GM23338 (cell line): ENCODE measurements around the gene AHCY. TPM values are rescaled to one million over a fixed set of nuclear protein-coding genes. Genes with fewer than 3 reads are reported as not detected.
A peak's percentile ranks its signal among the peaks of the same experiment; 100 is the strongest.

Experiments used
- ATAC-seq: fragments of 200-7000 bp; cut with Tn5 transposase; 3 replicates; pipeline ENCODE4 v1.9.1; 2020
- DNase-seq: peaks from one replicate; pipeline ENCODE4 v3.0.0-alpha.2; 2015; ENCODE audit warnings: low spot score
- H2AFZ ChIP-seq: fragments of 200-600 bp; sonication (generic); 2 replicates; pipeline ENCODE4 v1.8.0; 2016; ENCODE audit warnings: antibody characterized with exemption, mild to moderate bottlenecking, moderate library complexity
- H3F3A ChIP-seq: fragments of 200-600 bp; sonication (generic); replicated peaks from 2 replicates; pipeline ENCODE4 v1.8.0; 2017; ENCODE audit warnings: antibody characterized with exemption, mixed run types, low read depth
- H3K27ac ChIP-seq: fragments of 200-600 bp; sonication (generic); 2 replicates; pipeline ENCODE4 v1.6.1; 2016; ENCODE audit warnings: low read depth
- H3K27me3 ChIP-seq: fragments of 200-600 bp; sonication (generic); 2 replicates; pipeline ENCODE4 v1.8.0; 2016; ENCODE audit warnings: mild to moderate bottlenecking, mixed run types, moderate library complexity; ENCODE audit not compliant: insufficient read depth
- H3K36me3 ChIP-seq: fragments of 200-600 bp; sonication (generic); 2 replicates; pipeline ENCODE4 v1.8.0; 2016; ENCODE audit warnings: mild to moderate bottlenecking; ENCODE audit not compliant: insufficient read depth
- H3K4me1 ChIP-seq: fragments of 200-600 bp; sonication (generic); 2 replicates; pipeline ENCODE4 v1.8.0; 2016; ENCODE audit warnings: mild to moderate bottlenecking, moderate library complexity; ENCODE audit not compliant: insufficient read depth
- H3K4me2 ChIP-seq: fragments of 200-600 bp; sonication (generic); 2 replicates; pipeline ENCODE4 v1.7.1; 2017; ENCODE audit warnings: mixed run types
- H3K4me3 ChIP-seq: fragments of 200-600 bp; sonication (generic); 2 replicates; pipeline ENCODE4 v1.6.1; 2016; ENCODE audit warnings: mixed run types
- H3K79me2 ChIP-seq: fragments of 200-600 bp; sonication (generic); replicated peaks from 2 replicates; pipeline ENCODE4 v1.8.0; 2017; ENCODE audit warnings: mild to moderate bottlenecking; ENCODE audit not compliant: insufficient read depth
- H3K9me2 ChIP-seq: fragments of 200-600 bp; sonication (generic); 2 replicates; pipeline ENCODE4 v1.8.0; 2017; ENCODE audit not compliant: insufficient read depth
- H4K20me1 ChIP-seq: fragments of 200-600 bp; sonication (generic); replicated peaks from 2 replicates; pipeline ENCODE4 v1.8.0; 2017; ENCODE audit warnings: mild to moderate bottlenecking; ENCODE audit not compliant: insufficient read depth
- H3K27ac Mint-ChIP-seq: 2 replicates; pipeline ENCODE4 v1.8.0; 2020; ENCODE audit warnings: inconsistent platforms, mild to moderate bottlenecking, moderate library complexity, mixed read lengths
- H3K27me3 Mint-ChIP-seq: 3 replicates; pipeline ENCODE4 v1.8.0; 2022; ENCODE audit warnings: low read depth, mild to moderate bottlenecking, moderate library complexity, mixed read lengths, inconsistent platforms; ENCODE audit not compliant: insufficient read depth, poor library complexity
- H3K36me3 Mint-ChIP-seq: 3 replicates; pipeline ENCODE4 v1.8.0; 2021; ENCODE audit warnings: low read depth, mild to moderate bottlenecking, inconsistent platforms, moderate library complexity, mixed read lengths
- H3K4me1 Mint-ChIP-seq: 3 replicates; pipeline ENCODE4 v1.8.0; 2020; ENCODE audit warnings: mild to moderate bottlenecking, inconsistent platforms, mixed read lengths
- H3K4me3 Mint-ChIP-seq: 3 replicates; pipeline ENCODE4 v1.8.0; 2021; ENCODE audit warnings: moderate library complexity, mild to moderate bottlenecking, inconsistent platforms, mixed read lengths
- H3K9me3 Mint-ChIP-seq: 3 replicates; pipeline ENCODE4 v1.8.0; 2020; ENCODE audit warnings: moderate library complexity, mild to moderate bottlenecking, inconsistent platforms, mixed read lengths
- EZH2phosphoT487 ChIP-seq: fragments of 200-600 bp; sonication (generic); IDR thresholded peaks from one replicate; pipeline ENCODE4 v1.8.1; 2018; ENCODE audit warnings: antibody characterized with exemption; ENCODE audit not compliant: unreplicated experiment
- NANOG ChIP-seq: IDR thresholded peaks from 2 replicates; pipeline ENCODE4 v1.6.1; 2016; ENCODE audit warnings: antibody characterized with exemption, borderline replicate concordance
- POLR2AphosphoS5 ChIP-seq: IDR thresholded peaks from 2 replicates; pipeline ENCODE4 v1.6.1; 2016; ENCODE audit warnings: antibody characterized with exemption, low read depth
- STAT1 ChIP-seq: IDR thresholded peaks from one replicate; pipeline ENCODE4 v1.6.1; 2016; ENCODE audit warnings: antibody characterized with exemption; ENCODE audit not compliant: unreplicated experiment
- ZNF114 ChIP-seq: fragments of 250-450 bp; sonication (Bioruptor Pico); IDR thresholded peaks from 2 replicates; pipeline ENCODE4 v1.5.0; 2020; ENCODE audit warnings: mild to moderate bottlenecking, moderate library complexity
- ZNF331 ChIP-seq: fragments of 250-450 bp; sonication (Bioruptor Pico); IDR thresholded peaks from 2 replicates; pipeline ENCODE4 v1.5.0; 2020; ENCODE audit warnings: low read depth, mild to moderate bottlenecking, moderate library complexity
- polyA plus RNA-seq: library from polyadenylated mRNA; unstranded; fragments of >200 nt; fragmentation: Nextera tagmentation; extraction: Ambion mirVana; gene quantifications from 2 replicates; pipeline ENCODE4 v1.2.1, GENCODE V29; 2016
- total RNA-seq: library from RNA; depleted of rRNA; stranded (reverse); fragments of >200 nt; shearing (Covaris generic); gene quantifications from 2 replicates; pipeline ENCODE4 v1.2.3, GENCODE V29; 2014
- TF ChIP-seq, protein P1 (sequence below): IDR thresholded peaks from 2 replicates; pipeline ENCODE4 v1.6.1; 2016; ENCODE audit warnings: antibody characterized with exemption
- TF ChIP-seq, protein P2 (sequence below), 2 experiments: fragments of 200-600 bp in 1 of 2; sonication (generic) in 1 of 2; conservative IDR thresholded peaks; 2 replicates each; pipeline versions ENCODE4 v1.5.1 to v1.6.1; 2016 to 2017; ENCODE audit warnings: antibody characterized with exemption in 2 of 2, low read depth in 2 of 2, mild to moderate bottlenecking in 2 of 2, moderate library complexity in 1 of 2
- TF ChIP-seq, protein P3 (sequence below): fragments of 250-450 bp; sonication (Bioruptor Pico); IDR thresholded peaks from 2 replicates; pipeline ENCODE4 v1.5.0; 2020; ENCODE audit warnings: mild to moderate bottlenecking, moderate library complexity

The AHCY gene
- total and polyA plus RNA-seq, 2 experiments from 2014 or later: 138 to 423 TPM

DNA sequence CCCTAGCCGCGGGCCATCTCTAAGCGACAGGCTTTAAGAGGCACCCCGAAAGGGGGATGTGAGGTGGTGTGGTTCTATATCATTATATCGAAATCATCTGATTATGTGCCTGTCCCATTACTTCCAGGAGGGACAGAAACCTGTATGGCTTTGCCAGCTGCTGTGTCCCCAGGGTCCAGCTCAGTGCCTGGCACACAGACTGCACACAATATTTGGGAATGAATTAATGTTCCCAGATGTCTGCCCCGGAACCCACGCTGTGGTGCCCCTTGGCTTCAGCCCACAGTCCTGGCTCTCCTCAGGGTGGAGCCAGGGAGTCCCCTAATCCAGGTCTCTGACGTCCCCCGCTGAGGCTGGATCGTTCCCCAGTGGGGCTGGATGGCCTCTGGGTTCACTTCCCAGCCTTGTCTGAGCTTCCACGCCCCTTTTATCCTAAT is 8.9 kb upstream of the AHCY start:
- Histone ChIP-seq H3K27ac (no peak overlapping the region), H3F3A (no peaks in the 10 kb centered on the region), H3K36me3 (no peaks in the 10 kb centered on the region), H3K4me2 (peak overlapping the region; percentile 95), H3K27me3 (peaks cover 9% of the 10 kb centered on the region), H3K4me1 (no peaks in the 10 kb centered on the region), H3K79me2 (no peaks in the 10 kb centered on the region), H3K9me2 (0 out of 2 replicates have a peak, but pooled peaks cover 4% of the 10 kb centered on the region), H3K4me3 (peak overlapping the region; percentile 76), H2AFZ (peak overlapping the region; percentile 99), H4K20me1 (no peaks in the 10 kb centered on the region; the same call in 1 of the 2 replicates)
- H3K4me3 Mint-ChIP-seq: peak overlapping the region; percentile 75
- no peaks in the 10 kb centered on the region; the same call in 2 of the 3 replicates for H3K36me3 Mint-ChIP-seq
- H3K27ac Mint-ChIP-seq: no peak overlapping the region
- peaks cover 10% of the 10 kb centered on the region for H3K27me3 Mint-ChIP-seq
- ATAC-seq (peak; percentile 55), DNase-seq (peak; percentile 32)
- H3K9me3 Mint-ChIP-seq: no peaks in the 10 kb centered on the region
- TF ChIP-seq ZNF331 (CRISPR knock-in tag): no peak
- no peak for TF ChIP-seq NANOG
- no peak for TF ChIP-seq POLR2AphosphoS5
- TF ChIP-seq, protein P1, sequence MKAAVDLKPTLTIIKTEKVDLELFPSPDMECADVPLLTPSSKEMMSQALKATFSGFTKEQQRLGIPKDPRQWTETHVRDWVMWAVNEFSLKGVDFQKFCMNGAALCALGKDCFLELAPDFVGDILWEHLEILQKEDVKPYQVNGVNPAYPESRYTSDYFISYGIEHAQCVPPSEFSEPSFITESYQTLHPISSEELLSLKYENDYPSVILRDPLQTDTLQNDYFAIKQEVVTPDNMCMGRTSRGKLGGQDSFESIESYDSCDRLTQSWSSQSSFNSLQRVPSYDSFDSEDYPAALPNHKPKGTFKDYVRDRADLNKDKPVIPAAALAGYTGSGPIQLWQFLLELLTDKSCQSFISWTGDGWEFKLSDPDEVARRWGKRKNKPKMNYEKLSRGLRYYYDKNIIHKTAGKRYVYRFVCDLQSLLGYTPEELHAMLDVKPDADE: no peak
- TF ChIP-seq, protein P2, sequence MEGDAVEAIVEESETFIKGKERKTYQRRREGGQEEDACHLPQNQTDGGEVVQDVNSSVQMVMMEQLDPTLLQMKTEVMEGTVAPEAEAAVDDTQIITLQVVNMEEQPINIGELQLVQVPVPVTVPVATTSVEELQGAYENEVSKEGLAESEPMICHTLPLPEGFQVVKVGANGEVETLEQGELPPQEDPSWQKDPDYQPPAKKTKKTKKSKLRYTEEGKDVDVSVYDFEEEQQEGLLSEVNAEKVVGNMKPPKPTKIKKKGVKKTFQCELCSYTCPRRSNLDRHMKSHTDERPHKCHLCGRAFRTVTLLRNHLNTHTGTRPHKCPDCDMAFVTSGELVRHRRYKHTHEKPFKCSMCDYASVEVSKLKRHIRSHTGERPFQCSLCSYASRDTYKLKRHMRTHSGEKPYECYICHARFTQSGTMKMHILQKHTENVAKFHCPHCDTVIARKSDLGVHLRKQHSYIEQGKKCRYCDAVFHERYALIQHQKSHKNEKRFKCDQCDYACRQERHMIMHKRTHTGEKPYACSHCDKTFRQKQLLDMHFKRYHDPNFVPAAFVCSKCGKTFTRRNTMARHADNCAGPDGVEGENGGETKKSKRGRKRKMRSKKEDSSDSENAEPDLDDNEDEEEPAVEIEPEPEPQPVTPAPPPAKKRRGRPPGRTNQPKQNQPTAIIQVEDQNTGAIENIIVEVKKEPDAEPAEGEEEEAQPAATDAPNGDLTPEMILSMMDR (conservative IDR thresholded peaks at IDR 0.05; ENCODE audit: low read depth in 2 of 2): peak in 1 of 2 experiments; percentile 16; a peak in 1 of 4 replicates
- no peak for TF ChIP-seq STAT1
- no peak for TF ChIP-seq EZH2phosphoT487
- no peak for TF ChIP-seq ZNF114 (CRISPR knock-in tag)
- no peaks in the 10 kb centered on the region; the same call in 1 of the 3 replicates for H3K4me1 Mint-ChIP-seq

DNA sequence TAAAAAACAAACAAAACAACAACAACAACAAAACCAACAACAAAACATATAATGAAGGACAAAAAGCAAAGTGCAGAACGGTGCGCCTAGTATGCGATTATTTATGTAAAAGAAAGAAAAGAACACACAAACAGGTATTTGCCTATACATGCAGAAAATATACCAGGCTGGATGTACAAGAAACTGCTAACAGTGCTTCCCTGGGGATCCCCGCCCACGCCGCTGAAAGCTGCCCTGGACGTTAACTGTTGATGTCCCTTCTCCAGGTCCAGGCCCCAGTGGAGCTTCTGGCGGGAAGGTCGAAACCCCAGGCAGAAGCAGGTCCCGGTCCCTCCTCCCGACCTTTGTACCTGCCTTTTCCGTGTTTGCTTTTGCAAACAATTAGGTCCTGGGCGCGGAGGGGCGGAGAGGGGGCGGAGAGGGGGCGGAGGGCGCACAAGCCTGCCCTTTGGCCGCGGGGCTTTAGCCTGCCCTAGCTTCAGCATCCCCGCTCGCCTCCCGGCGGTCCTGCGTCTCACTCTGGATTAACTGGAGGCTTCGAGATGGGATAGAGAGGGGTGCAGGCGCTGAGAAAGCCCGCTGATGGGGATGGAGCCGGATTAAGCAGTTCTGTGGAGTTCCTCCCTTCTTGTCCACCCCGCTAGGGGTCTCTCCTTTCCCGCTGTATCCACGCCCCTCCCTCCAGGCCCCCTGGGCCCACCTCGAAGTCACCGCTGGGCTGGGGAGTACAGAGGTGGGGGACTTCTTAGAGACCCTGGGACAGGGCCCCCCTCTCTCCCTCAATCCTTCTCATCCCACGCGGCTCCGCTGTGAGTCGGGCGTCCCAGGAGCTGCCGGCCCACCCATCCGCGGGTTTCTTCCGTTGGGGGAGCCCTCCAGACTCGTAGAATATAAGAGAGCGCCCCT is 8.2 kb upstream of the AHCY start:
- no peaks in the 10 kb centered on the region for H3K79me2 ChIP-seq
- H3F3A ChIP-seq: no peaks in the 10 kb centered on the region
- H4K20me1 ChIP-seq: no peaks in the 10 kb centered on the region; the same call in 1 of the 2 replicates
- H3K9me3 Mint-ChIP-seq: no peaks in the 10 kb centered on the region
- peak overlapping the region; percentile 76 for H3K4me3 ChIP-seq
- no peaks in the 10 kb centered on the region; the same call in 2 of the 3 replicates for H3K36me3 Mint-ChIP-seq
- no peak overlapping the region for H3K27ac ChIP-seq
- H3K4me3 Mint-ChIP-seq: peak overlapping the region; percentile 75
- peaks cover 10% of the 10 kb centered on the region for H3K27me3 Mint-ChIP-seq
- no peaks in the 10 kb centered on the region for H3K4me1 ChIP-seq
- no peaks in the 10 kb centered on the region; the same call in 1 of the 3 replicates for H3K4me1 Mint-ChIP-seq
- no peaks in the 10 kb centered on the region for H3K36me3 ChIP-seq
- DNase-seq (peak; percentile 79), ATAC-seq (peak; percentile 78)
- 0 out of 2 replicates have a peak, but pooled peaks cover 4% of the 10 kb centered on the region for H3K9me2 ChIP-seq
- H3K27ac Mint-ChIP-seq: no peak overlapping the region
- H3K4me2 ChIP-seq: peak overlapping the region; percentile 95
- peaks cover 9% of the 10 kb centered on the region for H3K27me3 ChIP-seq
- peak overlapping the region; percentile 99 for H2AFZ ChIP-seq
- TF ChIP-seq, protein P3, sequence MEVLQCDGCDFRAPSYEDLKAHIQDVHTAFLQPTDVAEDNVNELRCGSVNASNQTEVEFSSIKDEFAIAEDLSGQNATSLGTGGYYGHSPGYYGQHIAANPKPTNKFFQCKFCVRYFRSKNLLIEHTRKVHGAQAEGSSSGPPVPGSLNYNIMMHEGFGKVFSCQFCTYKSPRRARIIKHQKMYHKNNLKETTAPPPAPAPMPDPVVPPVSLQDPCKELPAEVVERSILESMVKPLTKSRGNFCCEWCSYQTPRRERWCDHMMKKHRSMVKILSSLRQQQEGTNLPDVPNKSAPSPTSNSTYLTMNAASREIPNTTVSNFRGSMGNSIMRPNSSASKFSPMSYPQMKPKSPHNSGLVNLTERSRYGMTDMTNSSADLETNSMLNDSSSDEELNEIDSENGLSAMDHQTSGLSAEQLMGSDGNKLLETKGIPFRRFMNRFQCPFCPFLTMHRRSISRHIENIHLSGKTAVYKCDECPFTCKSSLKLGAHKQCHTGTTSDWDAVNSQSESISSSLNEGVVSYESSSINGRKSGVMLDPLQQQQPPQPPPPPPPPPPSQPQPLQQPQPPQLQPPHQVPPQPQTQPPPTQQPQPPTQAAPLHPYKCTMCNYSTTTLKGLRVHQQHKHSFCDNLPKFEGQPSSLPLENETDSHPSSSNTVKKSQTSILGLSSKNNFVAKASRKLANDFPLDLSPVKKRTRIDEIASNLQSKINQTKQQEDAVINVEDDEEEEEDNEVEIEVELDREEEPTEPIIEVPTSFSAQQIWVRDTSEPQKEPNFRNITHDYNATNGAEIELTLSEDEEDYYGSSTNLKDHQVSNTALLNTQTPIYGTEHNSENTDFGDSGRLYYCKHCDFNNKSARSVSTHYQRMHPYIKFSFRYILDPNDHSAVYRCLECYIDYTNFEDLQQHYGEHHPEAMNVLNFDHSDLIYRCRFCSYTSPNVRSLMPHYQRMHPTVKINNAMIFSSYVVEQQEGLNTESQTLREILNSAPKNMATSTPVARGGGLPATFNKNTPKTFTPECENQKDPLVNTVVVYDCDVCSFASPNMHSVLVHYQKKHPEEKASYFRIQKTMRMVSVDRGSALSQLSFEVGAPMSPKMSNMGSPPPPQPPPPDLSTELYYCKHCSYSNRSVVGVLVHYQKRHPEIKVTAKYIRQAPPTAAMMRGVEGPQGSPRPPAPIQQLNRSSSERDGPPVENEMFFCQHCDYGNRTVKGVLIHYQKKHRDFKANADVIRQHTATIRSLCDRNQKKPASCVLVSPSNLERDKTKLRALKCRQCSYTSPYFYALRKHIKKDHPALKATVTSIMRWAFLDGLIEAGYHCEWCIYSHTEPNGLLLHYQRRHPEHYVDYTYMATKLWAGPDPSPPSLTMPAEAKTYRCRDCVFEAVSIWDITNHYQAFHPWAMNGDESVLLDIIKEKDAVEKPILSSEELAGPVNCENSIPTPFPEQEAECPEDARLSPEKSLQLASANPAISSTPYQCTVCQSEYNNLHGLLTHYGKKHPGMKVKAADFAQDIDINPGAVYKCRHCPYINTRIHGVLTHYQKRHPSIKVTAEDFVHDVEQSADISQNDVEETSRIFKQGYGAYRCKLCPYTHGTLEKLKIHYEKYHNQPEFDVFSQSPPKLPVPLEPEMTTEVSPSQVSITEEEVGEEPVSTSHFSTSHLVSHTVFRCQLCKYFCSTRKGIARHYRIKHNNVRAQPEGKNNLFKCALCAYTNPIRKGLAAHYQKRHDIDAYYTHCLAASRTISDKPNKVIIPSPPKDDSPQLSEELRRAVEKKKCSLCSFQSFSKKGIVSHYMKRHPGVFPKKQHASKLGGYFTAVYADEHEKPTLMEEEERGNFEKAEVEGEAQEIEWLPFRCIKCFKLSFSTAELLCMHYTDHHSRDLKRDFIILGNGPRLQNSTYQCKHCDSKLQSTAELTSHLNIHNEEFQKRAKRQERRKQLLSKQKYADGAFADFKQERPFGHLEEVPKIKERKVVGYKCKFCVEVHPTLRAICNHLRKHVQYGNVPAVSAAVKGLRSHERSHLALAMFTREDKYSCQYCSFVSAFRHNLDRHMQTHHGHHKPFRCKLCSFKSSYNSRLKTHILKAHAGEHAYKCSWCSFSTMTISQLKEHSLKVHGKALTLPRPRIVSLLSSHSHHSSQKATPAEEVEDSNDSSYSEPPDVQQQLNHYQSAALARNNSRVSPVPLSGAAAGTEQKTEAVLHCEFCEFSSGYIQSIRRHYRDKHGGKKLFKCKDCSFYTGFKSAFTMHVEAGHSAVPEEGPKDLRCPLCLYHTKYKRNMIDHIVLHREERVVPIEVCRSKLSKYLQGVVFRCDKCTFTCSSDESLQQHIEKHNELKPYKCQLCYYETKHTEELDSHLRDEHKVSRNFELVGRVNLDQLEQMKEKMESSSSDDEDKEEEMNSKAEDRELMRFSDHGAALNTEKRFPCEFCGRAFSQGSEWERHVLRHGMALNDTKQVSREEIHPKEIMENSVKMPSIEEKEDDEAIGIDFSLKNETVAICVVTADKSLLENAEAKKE (CRISPR knock-in tag): no peak
- TF ChIP-seq, protein P1: no peak
- no peak for TF ChIP-seq EZH2phosphoT487
